GM21367 (cell line): ENCODE measurements around the gene ARHGAP24.

ENCODE experiments used
- ATAC-seq: cut with Tn5 transposase; IDR thresholded peaks from one replicate; pipeline ENCODE4 v1.9.1; 2021; ENCODE audit not compliant: unreplicated experiment

ARHGAP24 gene

DNA sequence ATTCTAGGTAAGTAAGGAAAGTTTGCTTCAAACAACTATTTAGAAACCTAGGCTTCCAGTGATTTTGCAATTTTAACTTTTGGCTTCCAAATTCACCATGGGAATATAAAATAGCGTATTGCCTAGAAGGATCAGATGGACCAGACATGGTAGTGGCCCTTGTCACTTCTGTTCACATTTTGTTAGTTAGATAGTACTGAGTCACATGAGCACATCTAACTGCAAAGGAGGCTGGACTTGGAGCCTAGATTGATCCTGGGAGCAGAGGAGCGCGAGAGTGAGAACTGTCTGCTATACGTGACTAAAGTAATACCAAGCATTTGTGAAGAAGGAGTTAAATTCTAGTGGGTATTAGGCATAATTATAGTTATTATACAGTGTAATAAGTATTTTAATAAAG is 102.4 kb downstream of the ARHGAP24 start:
- ATAC-seq: no peak

DNA sequence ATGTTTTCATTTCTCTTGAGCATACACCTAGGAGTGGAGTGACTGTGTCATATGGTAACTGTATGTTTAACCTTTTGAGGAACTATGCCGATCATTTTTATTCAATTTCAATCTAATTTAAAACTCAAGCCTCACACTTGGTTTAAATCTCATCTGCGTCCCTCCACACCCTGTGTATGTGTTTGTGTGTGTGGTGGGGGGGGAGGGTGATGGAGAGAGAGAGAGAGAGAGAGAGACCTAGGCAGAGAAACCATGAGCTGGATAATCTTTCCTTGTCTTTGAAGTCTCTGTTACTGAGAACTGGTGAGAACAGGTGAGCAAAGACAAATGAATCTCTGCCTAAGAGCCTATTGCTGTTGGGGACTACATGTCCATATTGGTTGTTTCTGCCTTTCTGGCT is 105.0 kb downstream of the ARHGAP24 start:
- ATAC-seq: no peak

DNA sequence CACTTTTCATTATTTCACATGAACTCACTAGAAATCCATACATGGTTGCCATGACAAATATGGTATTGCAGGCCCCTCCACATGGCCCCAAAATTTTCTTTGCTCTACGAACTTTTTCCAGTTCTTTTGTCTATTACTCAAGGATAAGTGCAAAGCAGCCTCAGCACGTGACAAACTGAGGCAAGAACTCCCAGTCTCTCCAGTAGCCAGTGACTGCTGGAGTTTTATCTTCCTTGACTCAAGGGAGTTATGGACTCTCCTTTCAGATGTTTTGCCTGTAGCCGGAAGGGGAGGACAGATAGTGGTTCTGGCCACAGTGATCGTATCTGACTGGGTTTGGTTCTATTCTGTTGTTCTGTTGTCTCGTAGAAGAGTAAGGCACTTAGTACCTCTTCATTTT is 105.5 kb downstream of the ARHGAP24 start:
- no peak for ATAC-seq

DNA sequence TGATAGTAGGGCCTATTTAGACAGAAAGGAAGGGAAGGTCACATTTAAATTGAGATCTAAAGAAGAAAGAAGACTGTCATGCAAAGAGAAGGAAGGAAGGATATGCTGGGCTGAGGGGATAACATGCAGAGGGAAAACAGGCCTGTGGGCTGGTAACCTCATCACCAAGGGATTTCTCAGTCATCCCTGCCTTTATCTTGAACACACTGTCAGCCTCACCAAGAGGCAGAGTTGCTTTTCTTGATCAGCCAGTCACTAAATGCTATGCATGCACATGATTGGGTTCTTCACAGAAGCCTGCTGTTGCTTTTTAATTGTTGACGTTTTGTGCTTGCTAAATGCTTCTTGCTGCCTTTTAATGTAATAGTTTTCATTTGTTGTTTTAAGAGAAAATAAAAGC is 113.0 kb downstream of the ARHGAP24 start:
- ATAC-seq: no peak

DNA sequence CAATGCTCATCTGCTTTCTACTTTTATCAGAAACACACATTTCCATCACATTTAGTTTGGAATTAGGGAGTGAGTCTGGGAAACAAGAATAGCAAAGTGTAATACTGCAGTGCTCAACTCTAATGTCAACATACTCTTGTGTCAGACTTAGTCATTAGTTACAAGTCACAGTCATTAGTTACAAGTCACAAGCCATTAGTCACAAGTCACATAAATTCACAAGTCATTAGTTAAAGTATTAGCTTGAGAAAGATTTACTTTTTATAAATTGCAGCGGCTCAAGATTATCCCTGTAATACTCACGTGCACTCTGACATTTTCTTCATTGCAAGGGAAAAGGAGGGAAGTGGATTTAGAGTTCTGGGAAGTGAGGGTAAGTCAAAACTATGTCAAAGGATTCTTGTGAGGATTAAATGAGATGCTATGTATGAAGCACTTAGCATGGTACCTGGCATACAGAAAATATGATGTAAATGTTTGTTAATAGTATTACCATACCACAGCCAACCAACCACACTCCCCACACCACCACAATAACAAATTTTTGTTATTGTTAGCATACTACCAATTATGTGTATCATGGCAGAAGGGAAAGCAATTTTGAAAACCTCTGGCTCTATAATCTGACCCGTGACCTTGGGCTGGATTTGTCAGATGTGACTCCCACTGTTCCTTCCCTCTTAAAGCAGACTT is 116.6 kb downstream of the ARHGAP24 start:
- ATAC-seq: no peak

DNA sequence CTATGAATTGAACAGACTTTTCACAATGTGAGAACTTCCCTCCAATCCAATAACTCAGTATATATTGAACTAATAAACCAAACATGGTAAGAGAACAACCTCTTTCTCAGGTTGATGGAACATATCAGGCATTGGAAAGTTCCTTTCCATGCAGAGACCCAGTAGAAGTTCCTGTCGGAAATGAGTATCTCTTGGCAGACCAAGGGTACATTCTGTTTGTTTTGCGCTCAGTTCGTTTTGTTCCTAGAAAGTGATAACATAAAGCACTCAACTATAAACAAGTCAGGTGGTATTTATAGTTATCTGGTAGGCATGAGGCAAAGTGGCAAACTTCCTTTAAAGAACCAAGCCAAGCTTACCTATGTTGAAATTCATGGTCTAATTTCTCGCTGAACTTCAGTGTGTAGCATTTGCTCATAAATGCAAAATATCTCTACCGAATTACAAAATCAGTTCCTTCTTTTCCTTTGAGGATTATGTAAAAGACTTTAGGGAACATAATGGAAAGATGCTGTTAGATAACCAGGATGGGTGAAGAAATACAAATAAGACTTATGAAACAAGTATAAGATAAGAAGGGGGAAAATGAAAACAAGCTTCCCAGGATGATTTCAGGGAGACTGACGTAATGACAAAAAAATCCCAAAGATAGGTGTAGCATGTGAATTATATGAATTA is 120.3 kb downstream of the ARHGAP24 start:
- ATAC-seq: no peak

DNA sequence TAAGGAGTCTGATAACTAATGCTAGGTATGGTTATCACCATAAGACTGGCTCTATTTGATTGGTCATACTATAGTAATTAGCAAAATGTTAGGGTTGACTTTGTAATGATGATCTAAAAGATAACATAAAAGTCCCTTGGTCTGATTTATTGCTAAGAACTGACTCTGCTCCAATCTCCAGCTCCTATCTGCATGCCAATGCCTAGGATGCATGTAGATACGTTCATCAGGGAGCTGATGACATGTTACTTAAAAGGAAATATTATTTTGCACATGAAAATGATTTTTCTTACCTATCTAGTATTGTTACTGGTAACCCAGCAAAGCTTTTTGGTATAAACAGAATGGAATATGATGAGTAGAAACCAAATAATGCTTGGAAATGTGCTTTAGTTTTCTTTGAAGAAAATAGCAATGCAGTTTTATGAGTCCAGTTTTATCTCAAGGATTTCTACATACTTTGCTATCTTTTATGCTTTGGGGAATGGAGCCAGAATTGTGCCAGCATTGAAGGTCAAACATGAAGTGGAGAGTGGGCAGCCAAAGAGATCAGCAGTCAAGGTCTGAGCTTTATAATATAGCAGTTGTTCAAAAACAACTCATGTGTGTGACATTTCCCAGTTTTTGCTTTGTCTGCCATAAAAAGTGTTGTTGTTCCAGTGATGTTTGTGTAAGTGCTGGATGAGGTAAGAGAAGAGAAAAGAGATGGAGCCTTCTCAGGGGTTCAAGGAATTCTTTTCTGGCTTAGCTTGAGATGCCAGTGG is 121.0 kb downstream of the ARHGAP24 start:
- ATAC-seq: no peak

DNA sequence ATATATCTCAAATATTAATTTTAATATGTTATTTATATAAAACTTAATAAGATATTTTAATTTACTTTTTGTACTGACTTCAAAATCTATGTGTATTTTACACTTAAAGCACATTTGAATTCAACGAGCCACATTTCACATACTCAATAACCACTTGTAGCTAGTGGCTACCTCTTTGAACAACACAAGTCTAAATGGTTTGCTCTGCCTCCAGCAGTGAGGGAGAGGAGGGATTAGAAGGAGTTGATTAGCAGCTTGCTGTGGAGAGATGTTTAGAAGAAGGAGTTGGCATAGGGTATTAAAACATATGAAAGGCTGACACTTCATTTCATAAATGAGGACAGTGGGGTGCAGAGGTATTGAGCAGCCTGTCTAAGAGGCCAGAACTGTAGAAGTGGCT is 124.0 kb downstream of the ARHGAP24 start:
- ATAC-seq: no peak

DNA sequence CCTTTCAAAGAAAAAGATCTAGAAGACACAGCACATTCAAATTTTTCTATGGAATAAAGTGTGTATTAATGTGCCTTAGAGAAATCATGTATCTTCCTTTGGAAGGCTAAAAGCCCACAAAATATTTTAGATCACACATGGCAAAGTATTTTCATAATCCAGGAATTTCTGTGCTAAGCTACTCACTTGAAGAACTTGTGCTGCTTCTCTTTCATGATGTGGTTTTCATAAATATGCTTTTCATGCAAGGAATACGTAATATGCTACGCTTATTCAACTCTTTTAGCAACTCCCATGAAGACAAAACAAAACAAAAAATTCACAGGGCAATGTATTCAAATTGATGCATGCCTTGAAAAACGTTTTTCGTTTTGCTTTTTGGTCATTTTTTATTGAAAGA is 125.6 kb downstream of the ARHGAP24 start:
- ATAC-seq: no peak

DNA sequence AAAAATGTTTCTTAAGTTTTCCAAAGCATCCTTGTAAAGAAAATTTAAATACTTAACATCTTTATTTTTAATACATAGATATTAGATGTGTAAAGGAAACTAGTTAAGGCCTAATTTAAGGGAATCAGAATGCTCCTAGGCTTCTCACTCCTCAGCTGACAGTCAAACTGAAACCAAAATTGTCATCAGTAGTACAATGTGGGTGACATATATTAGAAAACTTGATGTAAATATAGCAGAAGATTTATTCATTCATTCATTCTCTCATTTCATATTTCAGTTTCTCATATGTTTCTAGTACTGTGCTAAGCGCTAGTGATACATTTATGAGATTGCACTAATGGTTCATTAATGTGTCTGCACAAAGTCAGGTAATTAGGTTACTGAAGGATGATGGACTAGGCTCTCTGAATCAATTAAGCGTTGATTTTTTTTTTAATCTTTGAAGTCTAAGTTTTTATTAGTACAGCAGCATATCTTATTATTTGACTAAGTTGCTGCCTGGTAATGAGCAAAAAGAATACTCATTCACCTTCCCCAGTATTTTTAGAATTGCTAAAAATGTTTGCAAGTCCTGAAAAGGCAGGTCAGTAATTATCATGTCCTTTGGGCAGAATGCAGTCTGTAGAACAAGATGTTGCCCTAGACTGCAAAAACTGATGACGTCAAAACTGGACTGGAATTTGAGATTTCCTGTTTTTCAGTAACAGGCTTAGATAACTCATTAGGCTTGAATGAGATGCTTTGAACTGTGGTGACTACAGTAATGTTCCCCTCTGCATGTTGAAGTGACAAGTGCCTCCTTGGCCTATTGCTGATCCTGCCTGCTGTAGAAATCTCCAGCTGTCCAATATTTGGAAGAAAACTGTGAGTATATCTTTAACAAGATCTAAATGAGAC is 128.7 kb downstream of the ARHGAP24 start:
- ATAC-seq: no peak

DNA sequence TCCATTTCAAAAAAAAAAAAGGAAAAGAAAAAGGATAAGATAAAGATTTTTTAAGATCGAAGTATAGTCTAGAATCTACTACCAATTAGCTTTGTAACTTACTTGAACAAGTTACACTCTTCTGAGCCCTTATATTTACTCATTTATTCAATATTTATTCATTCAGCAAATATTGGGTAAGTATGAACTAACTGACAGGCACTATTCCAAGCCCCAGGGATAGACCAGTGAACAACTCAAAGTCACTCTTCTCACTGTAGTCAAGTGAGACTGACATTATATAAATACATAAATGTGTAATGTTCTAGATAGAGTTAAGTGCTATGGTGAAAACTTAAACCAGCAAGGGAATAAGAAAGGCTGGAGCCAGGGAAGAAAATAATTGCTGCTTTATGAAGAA is 131.6 kb downstream of the ARHGAP24 start:
- ATAC-seq: no peak

DNA sequence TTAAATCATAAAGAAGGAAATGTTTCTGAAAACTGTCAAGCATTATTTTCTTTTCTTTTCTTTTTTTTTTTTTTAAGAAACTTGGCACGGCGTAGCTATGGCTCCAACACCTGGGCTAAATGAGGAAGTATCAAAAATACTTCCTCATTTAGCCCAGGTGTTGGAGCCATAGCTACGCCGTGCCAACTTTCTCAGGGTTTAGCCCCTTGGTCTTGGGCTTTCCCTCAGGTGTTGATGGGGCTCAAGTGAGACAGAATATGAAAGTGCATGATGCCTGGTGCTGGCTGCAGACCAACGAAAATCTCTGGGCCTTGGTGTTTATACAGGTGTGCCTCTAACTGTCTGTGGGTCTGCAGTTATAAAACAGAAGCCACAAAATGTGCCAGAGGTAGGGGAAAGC is 132.7 kb downstream of the ARHGAP24 start:
- peak; percentile 60 for ATAC-seq

DNA sequence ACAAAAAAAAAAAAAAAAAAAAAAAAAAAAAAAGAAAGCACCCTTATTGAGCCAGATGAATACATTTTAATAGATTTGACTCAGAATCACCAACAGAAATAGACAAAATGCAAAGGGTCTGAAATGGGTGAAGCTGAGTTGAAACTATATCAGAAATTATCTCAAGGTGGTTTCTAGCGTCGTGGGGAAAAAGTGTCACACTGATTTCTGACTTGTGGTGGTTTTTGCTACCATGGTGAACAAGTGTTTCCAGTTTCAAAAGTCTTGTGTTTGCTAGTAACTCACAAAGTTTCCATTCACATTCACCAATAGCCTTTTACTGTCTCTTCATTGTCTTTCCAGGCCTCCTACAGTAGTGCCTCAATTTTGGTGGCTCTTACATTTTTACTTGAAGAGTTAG is 135.5 kb downstream of the ARHGAP24 start:
- ATAC-seq: peak; percentile 80

DNA sequence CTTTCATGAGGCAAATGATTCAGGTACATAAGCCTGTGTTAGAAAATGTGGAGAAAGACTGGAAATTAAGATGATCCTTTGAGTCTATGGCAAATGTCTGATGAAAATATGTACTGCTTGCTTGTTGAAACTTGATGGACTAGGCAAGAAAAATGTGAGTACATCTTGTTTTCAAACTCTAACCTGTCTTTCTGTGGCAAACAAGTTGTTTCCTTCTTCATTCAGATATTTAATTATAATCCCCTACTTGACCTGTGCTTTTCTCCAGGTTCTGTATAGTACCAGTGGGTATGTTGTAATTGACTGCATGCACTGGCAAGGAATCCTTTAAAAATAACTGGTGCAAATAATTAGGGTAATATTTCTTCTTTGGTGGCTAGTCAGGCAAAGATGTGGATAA is 136.7 kb downstream of the ARHGAP24 start:
- ATAC-seq: no peak

DNA sequence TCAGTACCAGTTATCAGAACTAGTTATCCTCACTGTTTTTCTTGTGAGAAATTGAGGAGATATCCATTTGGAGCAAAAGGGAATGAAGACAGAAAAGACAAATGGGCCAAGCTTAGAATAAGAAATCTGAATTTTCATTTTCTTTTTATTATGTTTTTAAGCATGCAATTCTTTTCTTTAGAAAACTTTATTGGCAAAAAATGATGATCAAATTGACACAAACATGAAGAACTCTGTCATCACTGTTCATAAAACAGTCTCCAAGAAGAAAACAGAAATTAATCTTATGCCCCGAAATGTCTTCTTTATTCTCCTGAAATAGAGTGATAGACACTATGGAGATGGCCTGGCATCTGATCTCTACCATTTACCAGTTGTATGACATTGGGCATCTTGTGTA is 139.0 kb downstream of the ARHGAP24 start:
- no peak for ATAC-seq

DNA sequence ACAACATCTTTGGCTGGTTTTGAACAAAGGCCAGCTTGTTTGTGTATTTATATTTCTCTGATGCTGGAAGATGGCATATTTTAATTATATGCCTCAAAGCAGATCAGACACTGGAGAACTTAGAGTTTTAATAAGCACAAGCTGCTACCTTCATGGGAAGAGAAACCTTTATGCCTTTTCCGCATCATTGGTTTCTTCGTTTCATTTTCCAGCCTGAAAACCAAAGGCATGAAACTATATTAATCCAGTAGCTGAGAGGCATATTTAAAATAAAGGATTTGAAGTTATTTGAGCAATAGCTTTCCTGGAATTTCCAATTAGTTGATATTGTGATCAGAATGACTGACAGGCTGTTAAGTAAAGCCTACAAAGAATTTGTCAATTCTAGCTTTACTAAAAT is 141.0 kb downstream of the ARHGAP24 start:
- ATAC-seq: no peak

DNA sequence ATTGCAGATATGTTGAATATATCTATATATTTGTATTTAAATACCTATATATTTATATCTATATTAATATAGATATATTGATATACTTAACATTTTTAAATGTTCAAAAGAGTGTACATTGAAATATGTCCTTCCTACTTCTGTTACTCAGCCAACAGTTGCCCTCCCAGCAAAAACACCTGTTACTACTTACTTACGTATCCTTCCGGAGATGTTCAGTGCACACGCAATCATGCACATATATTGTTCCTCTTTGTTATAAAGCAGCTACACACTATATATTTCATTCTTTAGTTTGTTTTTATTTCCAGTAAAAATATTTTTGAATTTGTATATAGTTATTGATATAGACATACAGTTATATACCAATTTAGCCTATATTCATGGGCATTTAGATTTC is 142.3 kb downstream of the ARHGAP24 start:
- no peak for ATAC-seq

DNA sequence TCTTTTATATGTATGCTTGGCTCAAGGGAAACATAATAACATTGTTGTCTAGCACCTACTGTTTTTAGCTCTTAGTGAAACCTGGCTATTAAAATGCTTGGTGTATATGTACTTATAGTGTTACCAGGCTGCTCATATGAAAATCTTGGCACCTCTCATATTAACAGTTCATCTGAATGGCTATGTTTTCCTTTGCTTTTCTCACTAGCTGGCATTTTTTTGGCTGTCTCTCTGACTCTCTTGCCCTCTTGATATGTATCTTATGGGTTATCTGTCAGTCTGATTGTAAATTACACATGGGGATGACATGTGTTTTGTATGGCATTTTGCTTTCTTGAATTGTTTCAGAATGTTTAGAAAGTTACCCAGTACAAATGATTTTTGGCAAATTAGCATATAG is 158.0 kb downstream of the ARHGAP24 start:
- ATAC-seq: no peak

DNA sequence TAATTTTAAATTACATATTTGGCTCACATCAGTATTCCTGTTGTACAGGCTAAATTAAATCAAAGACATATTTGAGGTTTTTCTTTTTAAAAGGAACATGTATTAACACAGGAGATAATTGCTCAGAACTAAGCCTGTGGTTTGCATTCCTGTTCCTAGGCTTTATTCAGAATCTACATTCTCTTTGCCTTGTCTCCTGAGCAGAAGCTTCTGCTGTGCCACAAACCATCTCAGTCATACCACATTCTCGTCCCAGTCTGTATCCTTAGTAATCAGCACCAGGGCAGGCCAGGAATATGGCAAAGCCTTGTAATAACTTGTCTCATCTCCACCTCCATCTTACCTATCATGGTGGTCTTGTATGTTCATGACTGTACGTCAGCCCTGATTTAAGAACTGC is 162.8 kb downstream of the ARHGAP24 start:
- no peak for ATAC-seq

DNA sequence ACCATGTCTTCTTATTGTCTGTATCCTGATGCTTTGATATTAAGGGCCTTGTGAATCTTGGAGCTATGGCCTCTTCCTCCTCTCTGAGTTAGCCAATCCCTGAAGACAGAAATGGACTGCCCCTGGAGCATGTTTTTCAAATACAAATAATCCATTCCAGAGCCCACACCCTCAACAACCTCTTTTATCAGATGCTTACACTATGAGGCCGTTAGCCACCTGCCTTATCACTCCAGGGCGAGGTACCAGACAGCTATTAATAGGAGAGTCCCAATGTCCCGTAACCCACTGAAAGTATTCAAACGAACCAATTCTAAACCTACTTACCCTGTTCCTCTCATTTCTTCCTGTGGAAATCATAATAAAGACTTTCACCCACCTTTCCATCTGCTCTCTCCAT is 165.0 kb downstream of the ARHGAP24 start:
- no peak for ATAC-seq
